Stomach (tissue), 9 donors: ENCODE data around the gene MAP4K1. TPM values are rescaled to one million over a fixed set of nuclear protein-coding genes. Genes with fewer than 3 reads are reported as not detected.

Source experiments
- DNase-seq, 2 donors: peaks; one replicate each; pipeline versions ENCODE4 v3.0.0 to v3.0.0-alpha.2; 2013 to 2019
- H3K27ac ChIP-seq, 5 donors: fragments of 200-600 bp in 4 of 5; sonication (generic) in 4 of 5; one replicate each; pipeline ENCODE4 v1.5.1; 2013 to 2019; ENCODE audit warnings: mild to moderate bottlenecking in 1 of 5, moderate library complexity in 1 of 5
- H3K27me3 ChIP-seq, 3 donors: fragments of 200-600 bp; sonication (generic); one replicate each; pipeline ENCODE4 v1.5.1; 2017 to 2019; ENCODE audit warnings: mixed run types in 1 of 3
- H3K36me3 ChIP-seq, 4 donors: fragments of 200-600 bp; sonication (generic); 1 replicate in 3 of 4; 2 replicates in 1 of 4; pipeline ENCODE4 v1.5.1; 2016 to 2019
- H3K4me1 ChIP-seq, 4 donors: fragments of 200-600 bp; sonication (generic); one replicate each; pipeline ENCODE4 v1.5.1; 2016 to 2019
- H3K4me3 ChIP-seq, 4 donors: fragments of 200-600 bp; sonication (generic) in 3 of 4; one replicate each; pipeline ENCODE4 v1.5.1; 2016 to 2019; ENCODE audit warnings: mild to moderate bottlenecking in 1 of 4
- H3K9me3 ChIP-seq, 4 donors: fragments of 200-600 bp; sonication (generic); one replicate each; pipeline ENCODE4 v1.5.1; 2016 to 2019
- CTCF ChIP-seq, 7 experiments: fragments of 450-650 bp in 4 of 7; fragments of 200-600 bp in 3 of 7; sonication (generic) in 3 of 7; IDR thresholded peaks; one replicate each; pipeline ENCODE4 v1.5.1; 2016 to 2019; ENCODE audit warnings: antibody characterized with exemption in 7 of 7, control low read depth in 2 of 7, mild to moderate bottlenecking in 1 of 7
- EP300 ChIP-seq: sonication (generic); formaldehyde crosslinking; IDR thresholded peaks from one replicate; pipeline ENCODE4 v1.6.1; 2017; ENCODE audit warnings: antibody characterized with exemption
- POLR2A ChIP-seq, 4 donors: fragments of 450-650 bp; IDR thresholded peaks; one replicate each; pipeline ENCODE4 v1.6.1; 2016; ENCODE audit warnings: antibody characterized with exemption in 4 of 4, control low read depth in 2 of 4, mild to moderate bottlenecking in 1 of 4, moderate library complexity in 1 of 4
- POLR2AphosphoS5 ChIP-seq, 3 donors: sonication (generic); formaldehyde crosslinking; IDR thresholded peaks; one replicate each; pipeline ENCODE4 v1.6.1; 2016; ENCODE audit warnings: antibody characterized with exemption in 3 of 3
- WGBS, 5 donors: extraction: QIAGEN DNeasy Blood & Tissue Kit in 3 of 5; methylation state at CpG; one replicate each; pipeline versions ENCODE4 v1.1.5 to v1.1.7; 2013 to 2018; 5-methylcytosine and 5-hydroxymethylcytosine counted together
- intact Hi-C: fragments of 100-400 bp; cut with DNase I; formaldehyde crosslinking; loops from one replicate; pipeline ENCODE4 v1.15.1; 2023; ENCODE audit warnings: low total_unique reads
- polyA plus RNA-seq, 3 donors: library from polyadenylated mRNA; stranded (reverse); fragments of 200-250 nt; gene quantifications; one replicate each; pipeline ENCODE4 v1.2.3, GENCODE V29; 2013
- total RNA-seq, 5 donors: library from RNA; depleted of rRNA; stranded (reverse); fragments of >200 nt; gene quantifications; one replicate each; pipeline versions ENCODE4 v1.1.0 to v1.2.3, GENCODE V29; 2014 to 2016
- donor health status: healthy with polysubstance abuse.
- donor health status: Bipolar disorder and iron deficiency.
- donor health status: healthy.

The MAP4K1 gene
- total and polyA plus RNA-seq, 8 donors = 1.2 to 12.9 (median 5.0) TPM; not detected in 1

GRCh38 chr19:38626401-38626800 lies 8.6 kb upstream of the MAP4K1 start:
- H3K9me3 ChIP-seq = no peaks in the 10 kb centered on the region
- H3K4me3 ChIP-seq = no peak overlapping the region
- H3K27ac ChIP-seq = no peak overlapping the region
- TF ChIP-seq POLR2AphosphoS5 (IDR thresholded peaks at IDR 0.05) (no peak), CTCF (IDR thresholded peaks at IDR 0.05) (no peak), POLR2A (IDR thresholded peaks at IDR 0.05) (no peak)
- intact Hi-C loops = no loop called here
- no peak for DNase-seq
- H3K27me3 ChIP-seq = no peaks in the 10 kb centered on the region
- H3K4me1 ChIP-seq = peaks cover 0 to 2% (median 0%) of the 10 kb centered on the region in 4 donors
- WGBS, 5 donors = 92 to 98% (median 95%) methylated on average over 4 of the region's 4 CpGs
- H3K36me3 ChIP-seq = peaks cover 86 to 100% (median 99%) of the 10 kb centered on the region in 4 donors

- H3K27me3 ChIP-seq = no peaks in the 10 kb centered on the region
- intact Hi-C loops = no loop called here
- no peak overlapping the region for H3K27ac ChIP-seq
- DNase-seq = no peak
- H3K4me1 ChIP-seq = peaks cover 5 to 18% (median 7%) of the 10 kb centered on the region in 4 donors
- H3K9me3 ChIP-seq = no peaks in the 10 kb centered on the region
- peaks cover 87 to 98% (median 97%) of the 10 kb centered on the region in 4 donors for H3K36me3 ChIP-seq
- WGBS, 5 donors = 77 to 88% (median 80%) methylated on average over 3 of the region's 3 CpGs
- TF ChIP-seq EP300 (no peak), POLR2AphosphoS5 (IDR thresholded peaks at IDR 0.05) (no peak), CTCF (IDR thresholded peaks at IDR 0.05) (no peak), POLR2A (IDR thresholded peaks at IDR 0.05) (no peak)
- no peak overlapping the region for H3K4me3 ChIP-seq
Observed at GRCh38 chr19:38624822-38625221, 7.1 kb upstream of the MAP4K1 start.

GRCh38 chr19:38619361-38620174 lies 1.8 kb upstream of the MAP4K1 start:
- intact Hi-C loops = loop anchor here (10.0 kb wide), 1 partner anchor 235 kb away; the partner anchor contains the start of genes GGN and SPRED3
- TF ChIP-seq POLR2A (IDR thresholded peaks at IDR 0.05) (peak in 1 of 4 donors; percentile 43), CTCF (IDR thresholded peaks at IDR 0.05) (no peak)
- Histone ChIP-seq H3K27me3 (no peaks in the 10 kb centered on the region), H3K36me3 (peaks cover 39 to 46% (median 44%) of the 10 kb centered on the region in 4 donors), H3K4me3 (peak overlapping the region; percentile 85 to 98 (median 92)), H3K27ac (peak overlapping the region; percentile 79 to 92 (median 90)), H3K9me3 (no peaks in the 10 kb centered on the region), H3K4me1 (peaks cover 16 to 33% (median 20%) of the 10 kb centered on the region in 4 donors)
- 11 to 17% (median 12%) methylated on average over 18 to 21 of the region's 21 CpGs for WGBS, 5 donors
- DNase-seq = no peak

- Histone ChIP-seq H3K27me3 (no peaks in the 10 kb centered on the region), H3K9me3 (no peaks in the 10 kb centered on the region), H3K4me3 (peak within 1 kb of the TSS; percentile 85 to 98 (median 92)), H3K36me3 (peaks cover 31 to 38% (median 36%) of the 10 kb centered on the region in 4 donors), H3K27ac (peak within 1 kb of the TSS; percentile 79 to 92 (median 90)), H3K4me1 (peaks cover 16 to 33% (median 20%) of the 10 kb centered on the region in 4 donors)
- WGBS, 5 donors = 1 to 3% (median 2%) methylated on average over 37 to 64 of the region's 64 CpGs
- intact Hi-C loops = loop anchor here (10.0 kb wide), 1 partner anchor 234 kb away; the partner anchor contains the start of genes GGN and SPRED3
- DNase-seq = peak; percentile 99 to 100
- TF ChIP-seq CTCF (IDR thresholded peaks at IDR 0.05) = no peak
- peak; percentile 94 to 98 (median 95) for TF ChIP-seq POLR2AphosphoS5 (IDR thresholded peaks at IDR 0.05)
Observed at GRCh38 chr19:38618590-38619360, 1.0 kb upstream of the MAP4K1 start, which contains the start of gene EIF3K. EIF3K (plus strand) TSS chr19:38619188; CDS start chr19:38619269, 81 bp downstream.
